DOHH2 (cell line): ENCODE measurements around the gene TCERG1L.

Experiments used
- H3F3A ChIP-seq: fragments of 200-600 bp; sonication (generic), shearing (Covaris generic); 2 replicates; pipeline ENCODE4 v1.6.0; 2016; ENCODE audit warnings: antibody characterized with exemption, mild to moderate bottlenecking; ENCODE audit not compliant: control insufficient read depth, insufficient read depth
- H3K27ac ChIP-seq: fragments of 200-600 bp; sonication (generic); 2 replicates; pipeline ENCODE4 v1.5.1; 2014; ENCODE audit warnings: low read depth, mild to moderate bottlenecking, low read length, moderate library complexity
- H3K27me3 ChIP-seq: fragments of 200-600 bp; sonication (generic); 2 replicates; pipeline ENCODE4 v1.6.1; 2014; ENCODE audit warnings: mild to moderate bottlenecking, low read length, mixed read lengths; ENCODE audit not compliant: control insufficient read depth
- H3K36me3 ChIP-seq: fragments of 200-600 bp; sonication (generic); 2 replicates; pipeline ENCODE4 v1.6.1; 2014; ENCODE audit warnings: mild to moderate bottlenecking, low read length, moderate library complexity, mixed read lengths; ENCODE audit not compliant: control insufficient read depth
- H3K4me1 ChIP-seq: fragments of 200-600 bp; sonication (generic); 2 replicates; pipeline ENCODE4 v1.6.1; 2014; ENCODE audit warnings: mild to moderate bottlenecking, low read length, mixed read lengths; ENCODE audit not compliant: control insufficient read depth
- H3K4me2 ChIP-seq: fragments of 200-600 bp; sonication (generic); 2 replicates; pipeline ENCODE4 v1.6.0; 2014; ENCODE audit warnings: mild to moderate bottlenecking, low read length, moderate library complexity
- H3K4me3 ChIP-seq: fragments of 200-600 bp; sonication (generic); 2 replicates; pipeline ENCODE4 v1.5.1; 2014; ENCODE audit warnings: mild to moderate bottlenecking, low read length, mixed read lengths
- H3K79me2 ChIP-seq: fragments of 200-600 bp; sonication (generic); 2 replicates; pipeline ENCODE4 v1.6.1; 2014; ENCODE audit warnings: mild to moderate bottlenecking, low read length, mixed read lengths; ENCODE audit not compliant: control insufficient read depth
- H3K9me2 ChIP-seq: fragments of 200-600 bp; sonication (generic); replicated peaks from 2 replicates; pipeline ENCODE4 v1.6.1; 2014; ENCODE audit warnings: mild to moderate bottlenecking, low read length, mixed read lengths; ENCODE audit not compliant: control insufficient read depth
- H3K9me3 ChIP-seq: fragments of 200-600 bp; sonication (generic); 2 replicates; pipeline ENCODE4 v1.6.1; 2014; ENCODE audit warnings: antibody characterized with exemption, low read length, mixed read lengths; ENCODE audit not compliant: control insufficient read depth, insufficient read depth
- H4K20me1 ChIP-seq: fragments of 200-600 bp; sonication (generic); 2 replicates; pipeline ENCODE4 v1.6.0; 2014; ENCODE audit warnings: low read depth, mild to moderate bottlenecking, antibody characterized with exemption, low read length, moderate library complexity; ENCODE audit not compliant: control insufficient read depth, insufficient read depth
- CTCF ChIP-seq: fragments of 200-600 bp; sonication (generic); IDR thresholded peaks from one replicate; pipeline ENCODE4 v1.5.1; 2014; ENCODE audit warnings: antibody characterized with exemption, mild to moderate bottlenecking, low read depth, low read length; ENCODE audit not compliant: poor library complexity, severe bottlenecking
- EZH2phosphoT487 ChIP-seq: fragments of 200-600 bp; sonication (generic); IDR thresholded peaks from 2 replicates; pipeline ENCODE4 v1.6.1; 2017; ENCODE audit warnings: borderline replicate concordance, mild to moderate bottlenecking, antibody characterized with exemption, low read length, moderate library complexity, mixed read lengths

Gene TCERG1L

GRCh38 chr10:131355881-131356280, 44.4 kb upstream of the TCERG1L start:
- no peaks in the 10 kb centered on the region for H3K27me3 ChIP-seq
- no peaks in the 10 kb centered on the region for H3K9me2 ChIP-seq
- H3K79me2 ChIP-seq: no peaks in the 10 kb centered on the region
- no peaks in the 10 kb centered on the region for H3K36me3 ChIP-seq
- no peaks in the 10 kb centered on the region for H3F3A ChIP-seq
- no peaks in the 10 kb centered on the region for H3K4me1 ChIP-seq
- no peaks in the 10 kb centered on the region for H3K9me3 ChIP-seq
- H3K27ac ChIP-seq: no peak overlapping the region
- H4K20me1 ChIP-seq: no peaks in the 10 kb centered on the region
- no peak overlapping the region for H3K4me3 ChIP-seq
- no peak overlapping the region for H3K4me2 ChIP-seq
- TF ChIP-seq CTCF (no peak), EZH2phosphoT487 (no peak)

- H3K79me2 ChIP-seq: no peaks in the 10 kb centered on the region
- no peak overlapping the region for H3K4me2 ChIP-seq
- H3F3A ChIP-seq: no peaks in the 10 kb centered on the region
- H3K4me3 ChIP-seq: no peak overlapping the region
- TF ChIP-seq CTCF (no peak), EZH2phosphoT487 (no peak)
- no peaks in the 10 kb centered on the region for H4K20me1 ChIP-seq
- H3K4me1 ChIP-seq: no peaks in the 10 kb centered on the region
- no peak overlapping the region for H3K27ac ChIP-seq
- no peaks in the 10 kb centered on the region for H3K36me3 ChIP-seq
- no peaks in the 10 kb centered on the region for H3K9me3 ChIP-seq
- no peaks in the 10 kb centered on the region for H3K27me3 ChIP-seq
- H3K9me2 ChIP-seq: no peaks in the 10 kb centered on the region
Measured at GRCh38 chr10:131355056-131355455, 43.5 kb upstream of the TCERG1L start.

GRCh38 chr10:131354380-131354779, 42.9 kb upstream of the TCERG1L start:
- no peaks in the 10 kb centered on the region for H3K79me2 ChIP-seq
- no peaks in the 10 kb centered on the region for H4K20me1 ChIP-seq
- H3K4me3 ChIP-seq: no peak overlapping the region
- H3K4me2 ChIP-seq: no peak overlapping the region
- no peaks in the 10 kb centered on the region for H3K9me3 ChIP-seq
- no peaks in the 10 kb centered on the region for H3F3A ChIP-seq
- H3K9me2 ChIP-seq: no peaks in the 10 kb centered on the region
- no peaks in the 10 kb centered on the region for H3K36me3 ChIP-seq
- H3K27ac ChIP-seq: no peak overlapping the region
- H3K4me1 ChIP-seq: no peaks in the 10 kb centered on the region
- TF ChIP-seq CTCF (no peak), EZH2phosphoT487 (no peak)
- H3K27me3 ChIP-seq: no peaks in the 10 kb centered on the region
